Gastroesophageal sphincter (tissue), 4 donors: ENCODE data around the gene NBPF1. TPM values are rescaled to one million over a fixed set of nuclear protein-coding genes. Genes with fewer than 3 reads are reported as not detected.
"Not testable (repeated sequence)": the region's sequence is repeated elsewhere in the genome, so short reads cannot be mapped to it uniquely, and the experiment has no call there.

ENCODE experiments used
- ATAC-seq: fragments of 150-250 bp; one replicate; pipeline ENCODE4 v1.9.1; 2016; ENCODE audit warnings: mild to moderate bottlenecking, moderate library complexity
- H3K27ac ChIP-seq, 4 donors: fragments of 200-600 bp; sonication (generic) in 3 of 4; 1 replicate in 3 of 4; 2 replicates in 1 of 4; pipeline ENCODE4 v1.5.1; 2016 to 2019
- H3K27me3 ChIP-seq: fragments of 200-600 bp; sonication (generic); one replicate; pipeline ENCODE4 v1.5.1; 2019
- H3K36me3 ChIP-seq, 2 donors: fragments of 200-600 bp; sonication (generic); one replicate each; pipeline ENCODE4 v1.5.1; 2019; ENCODE audit warnings: control low read depth in 1 of 2
- H3K4me1 ChIP-seq, 3 donors: fragments of 200-600 bp; sonication (generic); 1 replicate in 2 of 3; 2 replicates in 1 of 3; pipeline ENCODE4 v1.5.1; 2016 to 2019; ENCODE audit warnings: control low read depth in 2 of 3
- H3K4me3 ChIP-seq, 2 donors: fragments of 200-600 bp; sonication (generic); one replicate each; pipeline ENCODE4 v1.5.1; 2019; ENCODE audit warnings: mild to moderate bottlenecking in 1 of 2, moderate library complexity in 1 of 2
- H3K9me3 ChIP-seq, 3 donors: fragments of 200-600 bp; sonication (generic); one replicate each; pipeline ENCODE4 v1.5.1; 2017 to 2019; ENCODE audit warnings: control low read depth in 2 of 3
- POLR2A ChIP-seq, 2 donors: fragments of 450-650 bp; IDR thresholded peaks; one replicate each; pipeline ENCODE4 v1.6.1; 2017; ENCODE audit warnings: antibody characterized with exemption in 2 of 2, mild to moderate bottlenecking in 2 of 2, moderate library complexity in 1 of 2
- POLR2AphosphoS5 ChIP-seq: sonication (generic); formaldehyde crosslinking; IDR thresholded peaks from one replicate; pipeline ENCODE4 v1.6.1; 2017; ENCODE audit warnings: antibody characterized with exemption
- WGBS, 2 donors: methylation state at CpG; one replicate each; pipeline ENCODE4 v1.1.5; 2018; ENCODE audit warnings: low coverage in 1 of 2; 5-methylcytosine and 5-hydroxymethylcytosine counted together
- total RNA-seq, 4 donors: library from RNA; depleted of rRNA; stranded (reverse); fragments of >200 nt; gene quantifications; one replicate each; pipeline ENCODE4 v1.1.0, GENCODE V29; 2016
- TF ChIP-seq, protein P1 (sequence below), 4 experiments: fragments of 200-600 bp in 2 of 4; fragments of 450-650 bp in 2 of 4; sonication (generic) in 1 of 4; IDR thresholded peaks; one replicate each; pipeline ENCODE4 v1.5.1; 2017 to 2019; ENCODE audit warnings: antibody characterized with exemption in 4 of 4, mild to moderate bottlenecking in 2 of 4, moderate library complexity in 2 of 4

NBPF1 gene
- total RNA-seq, 4 donors from 2014 or later, result 21.8 to 46.6 (median 30.7) TPM

DNA sequence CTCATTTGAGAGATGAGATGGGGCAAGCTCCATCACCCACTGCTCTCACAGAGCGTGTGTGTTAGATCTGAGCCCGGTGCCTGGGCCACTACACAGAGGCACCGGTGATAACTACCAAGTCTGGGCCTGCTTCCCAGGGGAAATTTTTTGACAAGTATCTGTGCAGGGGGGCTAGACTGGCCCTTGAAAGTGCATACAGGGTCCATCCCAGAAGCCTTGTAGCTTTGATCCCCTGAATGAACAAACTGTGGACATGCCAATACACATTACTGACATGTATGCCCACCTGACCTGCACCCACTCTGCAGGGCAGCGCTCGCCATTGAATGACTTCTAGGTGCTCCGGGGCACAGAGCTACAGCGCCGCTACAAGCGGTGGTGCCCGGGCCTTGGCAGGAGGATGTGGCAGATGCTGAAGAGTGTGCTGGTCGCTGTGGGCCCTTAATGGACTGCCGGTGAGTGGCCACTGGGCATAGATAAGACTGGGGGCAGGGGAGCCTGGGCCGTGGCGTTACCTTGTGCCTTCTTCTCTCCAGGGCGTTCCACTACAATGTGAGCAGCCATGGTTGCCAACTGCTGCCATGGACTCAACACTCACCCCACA lies 32.8 kb upstream of the NBPF1 start:
- not testable (repeated sequence) for H3K4me3 ChIP-seq, ATAC-seq, H3K27ac ChIP-seq, H3K36me3 ChIP-seq, H3K9me3 ChIP-seq
- WGBS, 2 donors, result 77 to 94% methylated on average over 6 to 12 of the region's 15 CpGs
- Histone ChIP-seq H3K27me3 (peaks cover 29% of the 10 kb centered on the region), H3K4me1 (peaks cover 5 to 36% (median 25%) of the 10 kb centered on the region in 3 donors)

DNA sequence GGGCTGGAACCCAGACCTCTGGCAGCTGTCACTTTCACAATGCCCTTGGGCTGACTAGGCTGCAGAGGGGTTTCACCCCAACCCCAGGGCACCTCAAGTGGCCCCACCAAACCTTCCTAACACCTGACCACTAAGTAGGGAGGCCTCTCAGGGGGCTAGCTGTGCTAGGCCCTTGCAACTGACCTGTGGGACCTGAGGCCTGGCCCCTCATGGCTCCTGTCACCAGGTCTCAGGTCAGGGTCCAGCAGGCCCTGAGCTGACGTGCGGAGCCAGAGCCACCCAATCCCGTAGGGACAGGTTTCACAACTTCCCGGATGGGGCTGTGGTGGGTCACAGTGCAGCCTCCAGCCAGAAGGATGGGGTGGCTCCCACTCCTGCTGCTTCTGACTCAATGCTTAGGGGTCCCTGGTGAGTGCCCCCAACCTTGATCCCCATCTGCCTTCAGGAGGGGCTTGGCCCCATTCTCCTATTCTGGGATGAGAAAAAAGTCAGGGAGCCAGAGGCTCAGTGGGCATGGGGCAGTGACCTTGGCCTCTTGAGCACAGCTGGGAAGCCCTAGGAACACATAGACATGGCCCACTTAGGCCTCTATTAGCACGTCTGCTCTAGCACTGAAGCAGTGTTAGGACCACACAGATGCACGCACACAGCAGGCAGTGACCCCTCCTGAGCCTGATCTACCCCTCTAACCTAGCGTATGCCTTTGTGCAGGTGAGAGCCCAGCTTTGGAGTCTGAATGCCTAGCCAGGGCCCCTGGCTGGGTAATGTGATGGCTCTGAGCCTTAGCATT lies 32.1 kb upstream of the NBPF1 start:
- Histone ChIP-seq H3K27me3 (peaks cover 29% of the 10 kb centered on the region), H3K27ac (peak overlapping the region in 3 of 4 donors; percentile 83 to 84 (median 84)), H3K4me3 (peak overlapping the region in 1 of 2 donors; percentile 66), H3K4me1 (peaks cover 5 to 36% (median 25%) of the 10 kb centered on the region in 3 donors)
- not testable (repeated sequence) for ATAC-seq, H3K9me3 ChIP-seq, H3K36me3 ChIP-seq
- 82% methylated on average over 4 of the region's 7 CpGs; no CpG with 5 or more reads in 1 of the 2 donors for WGBS, 2 donors

GRCh38 chr1:16644482-16645270 lies 31.3 kb upstream of the NBPF1 start:
- ATAC-seq, result peak; percentile 91
- peaks cover 5 to 36% (median 25%) of the 10 kb centered on the region in 3 donors for H3K4me1 ChIP-seq
- not testable (repeated sequence) for H3K9me3 ChIP-seq, H3K36me3 ChIP-seq
- peak overlapping the region; percentile 38 to 66 for H3K4me3 ChIP-seq
- H3K27ac ChIP-seq, result peak overlapping the region; percentile 4 to 84 (median 84)
- WGBS, 2 donors, result 3 to 5% methylated on average over 39 to 53 of the region's 61 CpGs
- TF ChIP-seq, protein P1, sequence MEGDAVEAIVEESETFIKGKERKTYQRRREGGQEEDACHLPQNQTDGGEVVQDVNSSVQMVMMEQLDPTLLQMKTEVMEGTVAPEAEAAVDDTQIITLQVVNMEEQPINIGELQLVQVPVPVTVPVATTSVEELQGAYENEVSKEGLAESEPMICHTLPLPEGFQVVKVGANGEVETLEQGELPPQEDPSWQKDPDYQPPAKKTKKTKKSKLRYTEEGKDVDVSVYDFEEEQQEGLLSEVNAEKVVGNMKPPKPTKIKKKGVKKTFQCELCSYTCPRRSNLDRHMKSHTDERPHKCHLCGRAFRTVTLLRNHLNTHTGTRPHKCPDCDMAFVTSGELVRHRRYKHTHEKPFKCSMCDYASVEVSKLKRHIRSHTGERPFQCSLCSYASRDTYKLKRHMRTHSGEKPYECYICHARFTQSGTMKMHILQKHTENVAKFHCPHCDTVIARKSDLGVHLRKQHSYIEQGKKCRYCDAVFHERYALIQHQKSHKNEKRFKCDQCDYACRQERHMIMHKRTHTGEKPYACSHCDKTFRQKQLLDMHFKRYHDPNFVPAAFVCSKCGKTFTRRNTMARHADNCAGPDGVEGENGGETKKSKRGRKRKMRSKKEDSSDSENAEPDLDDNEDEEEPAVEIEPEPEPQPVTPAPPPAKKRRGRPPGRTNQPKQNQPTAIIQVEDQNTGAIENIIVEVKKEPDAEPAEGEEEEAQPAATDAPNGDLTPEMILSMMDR (IDR thresholded peaks at IDR 0.05), result peak in 2 of 4 experiments; percentile 66 to 77
- TF ChIP-seq POLR2A (IDR thresholded peaks at IDR 0.05) (peak; percentile 19 to 20), POLR2AphosphoS5 (peak; percentile 94)
- peaks cover 29% of the 10 kb centered on the region for H3K27me3 ChIP-seq

GRCh38 chr1:16644193-16644481 lies 30.8 kb upstream of the NBPF1 start:
- H3K27ac ChIP-seq, result peak overlapping the region; percentile 4 to 84 (median 84)
- WGBS, 2 donors, result 0 to 2% methylated on average over 15 to 16 of the region's 16 CpGs

DNA sequence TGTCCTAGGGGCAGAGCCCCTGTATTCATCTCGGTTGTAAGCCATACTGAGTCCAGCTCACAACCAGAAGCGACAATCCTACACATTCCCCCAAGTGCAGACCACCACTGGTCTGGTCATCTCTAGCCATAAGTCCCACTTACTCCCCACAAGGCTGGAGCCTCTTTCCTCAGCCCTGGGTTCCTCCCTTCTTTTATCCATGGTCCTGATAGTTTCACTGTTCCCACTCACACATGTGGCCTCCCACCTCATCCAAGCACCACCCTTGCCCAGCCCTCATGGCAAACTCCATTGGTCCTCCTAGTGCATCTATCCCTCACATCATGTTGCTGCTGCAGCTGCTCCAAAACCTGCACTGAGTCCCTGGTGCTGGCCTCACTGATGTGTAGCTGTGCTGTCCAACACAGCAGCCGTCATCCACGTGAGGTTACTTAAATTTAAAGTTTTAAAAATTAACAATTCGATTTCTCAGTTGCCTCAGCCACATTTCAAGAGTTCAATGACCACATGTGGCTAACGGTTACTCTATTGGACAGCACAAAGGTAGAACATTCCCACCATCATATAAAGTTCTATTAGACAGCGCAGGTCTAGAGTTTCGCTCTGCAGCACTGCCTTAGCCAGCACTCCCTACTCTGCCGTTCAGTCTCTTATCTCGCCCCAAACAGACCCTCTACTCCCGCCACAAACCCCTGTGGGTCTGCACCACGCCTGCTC lies 30.3 kb upstream of the NBPF1 start:
- Histone ChIP-seq H3K27me3 (peaks cover 23% of the 10 kb centered on the region), H3K4me1 (peaks cover 5 to 36% (median 25%) of the 10 kb centered on the region in 3 donors), H3K27ac (peak overlapping the region in 3 of 4 donors; percentile 83 to 84 (median 84)), H3K4me3 (peak overlapping the region; percentile 38 to 66), H3K36me3 (peaks cover 0 to 11% of the 10 kb centered on the region in 2 donors)
- not testable (repeated sequence) for H3K9me3 ChIP-seq, ATAC-seq
- 20 to 27% methylated on average over 12 of the region's 12 CpGs for WGBS, 2 donors

More at GRCh38 chr1:16644193-16644481, 30.8 kb upstream of the NBPF1 start:
- H3K36me3 ChIP-seq, result peaks cover 0 to 6% of the 10 kb centered on the region in 2 donors
- H3K27me3 ChIP-seq, result peaks cover 26% of the 10 kb centered on the region
- TF ChIP-seq POLR2A (IDR thresholded peaks at IDR 0.05) (no peak), POLR2AphosphoS5 (no peak)
- TF ChIP-seq, protein P1 (IDR thresholded peaks at IDR 0.05), result no peak
- no peak for ATAC-seq
- H3K4me3 ChIP-seq, result peak overlapping the region; percentile 38 to 66
- peaks cover 5 to 36% (median 25%) of the 10 kb centered on the region in 3 donors for H3K4me1 ChIP-seq
- no peaks in the 10 kb centered on the region for H3K9me3 ChIP-seq

GRCh38 chr1:16643001-16643411 lies 29.6 kb upstream of the NBPF1 start:
- H3K36me3 ChIP-seq, result peaks cover 0 to 16% of the 10 kb centered on the region in 2 donors
- not testable (repeated sequence) for ATAC-seq, H3K27ac ChIP-seq, H3K9me3 ChIP-seq
- H3K27me3 ChIP-seq, result peaks cover 17% of the 10 kb centered on the region
- 77 to 78% methylated on average over 4 of the region's 4 CpGs for WGBS, 2 donors
- peaks cover 5 to 36% (median 25%) of the 10 kb centered on the region in 3 donors for H3K4me1 ChIP-seq
- peak overlapping the region in 1 of 2 donors; percentile 66 for H3K4me3 ChIP-seq

DNA sequence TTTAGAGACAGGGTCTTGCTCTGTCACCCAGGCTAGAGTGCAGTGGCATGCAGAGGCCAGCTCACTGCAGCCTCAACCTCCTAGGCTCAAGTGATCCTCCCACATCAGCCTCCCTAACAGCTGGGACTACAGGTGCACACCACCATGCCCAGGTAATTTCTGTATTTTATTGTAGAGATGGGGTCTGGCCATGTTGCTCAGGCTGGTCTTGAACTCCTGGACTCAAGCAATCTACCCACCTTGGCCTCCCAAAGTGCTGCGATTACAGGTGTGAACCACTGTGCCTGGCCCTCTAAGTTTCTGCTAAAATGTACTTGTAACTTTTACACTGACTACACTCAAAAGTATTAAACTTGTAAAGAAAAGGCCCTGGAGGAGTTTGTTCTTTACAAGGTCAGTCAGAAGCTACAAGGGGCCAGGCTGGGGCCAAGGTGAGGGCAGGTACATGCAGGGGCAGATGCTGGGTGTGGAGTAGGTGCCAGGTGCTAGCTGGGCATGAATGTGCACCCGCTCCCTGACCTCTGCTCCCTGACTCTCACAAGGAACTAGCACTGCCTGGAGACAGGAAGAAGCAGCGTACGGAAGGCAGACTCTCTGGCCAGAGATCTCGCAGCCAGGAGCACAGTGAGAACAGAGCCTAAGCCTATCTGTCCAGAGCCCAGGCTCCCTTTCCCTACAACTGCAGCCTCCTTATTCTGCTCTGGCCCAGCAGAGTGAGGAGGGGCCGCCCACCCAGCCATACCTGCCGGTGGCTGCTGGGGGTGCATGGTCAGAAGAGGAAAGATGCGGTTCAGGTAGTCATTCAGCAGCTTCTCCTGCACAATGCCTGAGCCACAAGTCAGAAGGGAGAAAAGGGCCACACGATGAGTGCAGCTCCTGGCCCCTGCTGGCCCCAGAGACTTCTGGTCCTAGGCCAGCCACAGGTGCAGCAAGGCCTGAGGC lies 28.9 kb upstream of the NBPF1 start:
- peaks cover 0 to 16% of the 10 kb centered on the region in 2 donors for H3K36me3 ChIP-seq
- WGBS, 2 donors, result 63 to 78% methylated on average over 3 to 5 of the region's 9 CpGs
- not testable (repeated sequence) for H3K27ac ChIP-seq, ATAC-seq, H3K9me3 ChIP-seq
- H3K4me1 ChIP-seq, result peaks cover 5 to 32% (median 25%) of the 10 kb centered on the region in 3 donors
- peaks cover 10% of the 10 kb centered on the region for H3K27me3 ChIP-seq
- peak overlapping the region in 1 of 2 donors; percentile 66 for H3K4me3 ChIP-seq

- H3K4me1 ChIP-seq, result peaks cover 5 to 32% (median 25%) of the 10 kb centered on the region in 3 donors
- not testable (repeated sequence) for H3K27me3 ChIP-seq, H3K27ac ChIP-seq, ATAC-seq, H3K4me3 ChIP-seq, H3K9me3 ChIP-seq
- WGBS, 2 donors, result 92 to 93% methylated on average over 8 of the region's 8 CpGs
- H3K36me3 ChIP-seq, result peaks cover 0 to 21% of the 10 kb centered on the region in 2 donors
These were observed 28.0 kb upstream of the NBPF1 start for GRCh38 chr1:16641159-16641975.
